Uterus (tissue), 4 donors: ENCODE results near the gene FCHSD2. TPM values are rescaled to one million over a fixed set of nuclear protein-coding genes. Genes with fewer than 3 reads are reported as not detected.

Experiments
- DNase-seq, 2 donors: peaks; one replicate each; pipeline ENCODE4 v3.0.0-alpha.2; 2019 to 2020
- H3K27ac ChIP-seq, 2 donors: fragments of 200-600 bp; sonication (generic); 1 replicate in 1 of 2; 2 replicates in 1 of 2; pipeline ENCODE4 v1.5.1; 2016 to 2018
- H3K27me3 ChIP-seq, 2 donors: fragments of 200-600 bp; sonication (generic); one replicate each; pipeline ENCODE4 v1.5.1; 2018 to 2019; ENCODE audit warnings: control low read depth in 1 of 2
- H3K36me3 ChIP-seq, 2 donors: fragments of 200-600 bp; sonication (generic); one replicate each; pipeline ENCODE4 v1.5.1; 2019; ENCODE audit warnings: control low read depth in 1 of 2
- H3K4me1 ChIP-seq, 2 donors: fragments of 200-600 bp; sonication (generic); one replicate each; pipeline ENCODE4 v1.5.1; 2018 to 2019; ENCODE audit warnings: control low read depth in 1 of 2
- H3K4me3 ChIP-seq, 2 donors: fragments of 200-600 bp; sonication (generic); 1 replicate in 1 of 2; 2 replicates in 1 of 2; pipeline ENCODE4 v1.5.1; 2018 to 2019; ENCODE audit warnings: mild to moderate bottlenecking in 1 of 2
- H3K9me3 ChIP-seq, 2 donors: fragments of 200-600 bp; sonication (generic); one replicate each; pipeline ENCODE4 v1.5.1; 2019; ENCODE audit warnings: control low read depth in 1 of 2
- POLR2A ChIP-seq, 2 donors: fragments of 450-650 bp; IDR thresholded peaks; one replicate each; pipeline ENCODE4 v1.6.1; 2016; ENCODE audit warnings: antibody characterized with exemption in 2 of 2, mild to moderate bottlenecking in 1 of 2, moderate library complexity in 1 of 2
- intact Hi-C: fragments of 100-400 bp; cut with DNase I; formaldehyde crosslinking; loops from one replicate; pipeline ENCODE4 v1.15.1; 2023; ENCODE audit warnings: low total_unique reads
- total RNA-seq, 4 donors: library from RNA; depleted of rRNA in 3 of 4; stranded (reverse); fragments of >200 nt in 3 of 4; gene quantifications; one replicate each; pipeline versions ENCODE4 v1.1.0 to v1.2.4, GENCODE V29; 2014 to 2023
- TF ChIP-seq, protein P1 (sequence below), 4 experiments: fragments of 200-600 bp in 2 of 4; fragments of 450-650 bp in 2 of 4; sonication (generic) in 2 of 4; IDR thresholded peaks; one replicate each; pipeline ENCODE4 v1.5.1; 2016 to 2019; ENCODE audit warnings: antibody characterized with exemption in 4 of 4, mild to moderate bottlenecking in 2 of 4, moderate library complexity in 1 of 4
- donor health status: DM: yes; HTN: yes; CAD: no.

FCHSD2 gene
- total RNA-seq, 4 donors from 2014 or later, result 13.6 to 73.9 (median 27.7) TPM

DNA sequence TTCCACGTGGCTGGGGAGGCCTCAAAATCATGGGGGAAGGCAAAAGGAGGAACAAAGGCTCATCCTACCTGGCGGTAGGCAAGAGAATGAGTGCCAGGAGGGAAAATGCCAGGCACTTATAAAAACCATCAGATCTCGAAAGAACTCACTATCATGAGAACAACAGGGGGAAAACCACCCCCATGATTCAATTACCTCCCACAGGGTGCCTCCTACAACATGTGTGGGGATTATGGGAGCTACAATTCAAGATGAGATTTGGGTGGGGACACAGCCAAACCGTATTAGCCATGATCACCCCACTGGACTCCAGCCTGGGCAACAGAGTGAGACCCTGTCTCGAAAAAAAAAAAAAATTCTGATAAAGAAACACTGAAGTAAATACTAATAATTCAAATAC lies 87.1 kb downstream of the FCHSD2 start:
- Histone ChIP-seq H3K4me1 (no peaks in the 10 kb centered on the region), H3K27me3 (no peaks in the 10 kb centered on the region), H3K4me3 (no peak overlapping the region), H3K27ac (no peak overlapping the region), H3K36me3 (no peaks in the 10 kb centered on the region), H3K9me3 (no peaks in the 10 kb centered on the region)
- no peak for TF ChIP-seq POLR2A (IDR thresholded peaks at IDR 0.05)
- TF ChIP-seq, protein P1, sequence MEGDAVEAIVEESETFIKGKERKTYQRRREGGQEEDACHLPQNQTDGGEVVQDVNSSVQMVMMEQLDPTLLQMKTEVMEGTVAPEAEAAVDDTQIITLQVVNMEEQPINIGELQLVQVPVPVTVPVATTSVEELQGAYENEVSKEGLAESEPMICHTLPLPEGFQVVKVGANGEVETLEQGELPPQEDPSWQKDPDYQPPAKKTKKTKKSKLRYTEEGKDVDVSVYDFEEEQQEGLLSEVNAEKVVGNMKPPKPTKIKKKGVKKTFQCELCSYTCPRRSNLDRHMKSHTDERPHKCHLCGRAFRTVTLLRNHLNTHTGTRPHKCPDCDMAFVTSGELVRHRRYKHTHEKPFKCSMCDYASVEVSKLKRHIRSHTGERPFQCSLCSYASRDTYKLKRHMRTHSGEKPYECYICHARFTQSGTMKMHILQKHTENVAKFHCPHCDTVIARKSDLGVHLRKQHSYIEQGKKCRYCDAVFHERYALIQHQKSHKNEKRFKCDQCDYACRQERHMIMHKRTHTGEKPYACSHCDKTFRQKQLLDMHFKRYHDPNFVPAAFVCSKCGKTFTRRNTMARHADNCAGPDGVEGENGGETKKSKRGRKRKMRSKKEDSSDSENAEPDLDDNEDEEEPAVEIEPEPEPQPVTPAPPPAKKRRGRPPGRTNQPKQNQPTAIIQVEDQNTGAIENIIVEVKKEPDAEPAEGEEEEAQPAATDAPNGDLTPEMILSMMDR (IDR thresholded peaks at IDR 0.05), result no peak
- intact Hi-C loops, result no loop called here
- DNase-seq, result no peak

DNA sequence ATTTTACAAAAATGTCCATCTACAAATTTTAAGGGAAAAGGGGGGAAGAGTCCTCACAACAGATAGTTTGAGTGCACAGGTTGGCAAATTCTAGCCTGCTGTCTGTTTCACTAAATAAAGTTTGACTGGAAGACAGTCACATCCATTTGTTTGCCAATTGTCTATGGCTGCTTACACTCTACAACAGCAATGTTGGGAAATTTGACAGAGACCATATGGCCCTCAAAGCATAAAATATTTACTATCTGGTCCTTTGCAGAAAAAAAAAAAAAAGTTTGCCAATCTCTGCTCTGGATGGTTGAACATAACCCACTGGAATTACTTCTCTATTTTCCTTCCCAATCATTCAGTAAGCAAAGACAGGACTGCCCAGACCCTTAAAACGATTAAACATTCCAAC lies 88.2 kb downstream of the FCHSD2 start:
- no peaks in the 10 kb centered on the region for H3K9me3 ChIP-seq
- no peaks in the 10 kb centered on the region for H3K27me3 ChIP-seq
- no peak overlapping the region for H3K27ac ChIP-seq
- intact Hi-C loops, result no loop called here
- TF ChIP-seq, protein P1 (IDR thresholded peaks at IDR 0.05), result no peak
- TF ChIP-seq POLR2A (IDR thresholded peaks at IDR 0.05), result no peak
- DNase-seq, result no peak
- no peaks in the 10 kb centered on the region for H3K4me1 ChIP-seq
- H3K4me3 ChIP-seq, result no peak overlapping the region
- no peaks in the 10 kb centered on the region for H3K36me3 ChIP-seq

- no peaks in the 10 kb centered on the region for H3K4me1 ChIP-seq
- H3K27ac ChIP-seq, result no peak overlapping the region
- H3K36me3 ChIP-seq, result no peaks in the 10 kb centered on the region
- intact Hi-C loops, result no loop called here
- DNase-seq, result no peak
- no peaks in the 10 kb centered on the region for H3K9me3 ChIP-seq
- no peak overlapping the region for H3K4me3 ChIP-seq
- TF ChIP-seq POLR2A (IDR thresholded peaks at IDR 0.05), result no peak
- TF ChIP-seq, protein P1 (IDR thresholded peaks at IDR 0.05), result no peak
- H3K27me3 ChIP-seq, result no peaks in the 10 kb centered on the region
Measured at GRCh38 chr11:73048446-73048845, 93.7 kb downstream of the FCHSD2 start.

DNA sequence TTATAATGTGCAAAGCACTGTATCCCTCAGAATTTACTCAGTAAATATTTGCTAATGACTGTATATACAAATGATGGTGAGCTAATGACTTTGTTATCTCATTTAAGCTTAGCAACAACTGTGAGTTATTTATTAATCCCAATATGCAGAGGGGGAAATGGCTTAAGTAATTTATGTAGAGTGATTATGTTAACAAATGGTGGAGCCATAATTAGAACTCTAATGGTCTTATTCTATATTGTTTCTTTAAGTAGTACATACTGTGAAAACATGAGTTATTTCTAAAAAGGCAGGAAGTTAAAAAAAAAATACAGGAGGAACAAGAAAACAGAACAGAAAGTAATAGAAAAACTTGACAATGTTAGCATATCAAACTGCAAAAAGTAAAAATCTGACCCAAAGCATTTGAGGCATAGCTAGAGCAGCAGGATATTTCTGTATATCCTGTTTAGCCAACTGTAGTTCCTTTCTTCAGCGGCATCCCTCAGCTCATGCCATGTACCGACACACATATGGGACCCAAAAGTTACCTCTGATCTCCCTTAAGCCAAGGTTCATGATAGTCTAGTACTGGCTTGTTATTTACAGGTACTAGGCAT lies 94.2 kb downstream of the FCHSD2 start:
- H3K9me3 ChIP-seq, result no peaks in the 10 kb centered on the region
- no peak for DNase-seq
- H3K4me1 ChIP-seq, result no peaks in the 10 kb centered on the region
- no peak overlapping the region for H3K4me3 ChIP-seq
- H3K27ac ChIP-seq, result no peak overlapping the region
- TF ChIP-seq POLR2A (IDR thresholded peaks at IDR 0.05), result no peak
- TF ChIP-seq, protein P1 (IDR thresholded peaks at IDR 0.05), result no peak
- no peaks in the 10 kb centered on the region for H3K27me3 ChIP-seq
- H3K36me3 ChIP-seq, result no peaks in the 10 kb centered on the region
- intact Hi-C loops, result no loop called here

DNA sequence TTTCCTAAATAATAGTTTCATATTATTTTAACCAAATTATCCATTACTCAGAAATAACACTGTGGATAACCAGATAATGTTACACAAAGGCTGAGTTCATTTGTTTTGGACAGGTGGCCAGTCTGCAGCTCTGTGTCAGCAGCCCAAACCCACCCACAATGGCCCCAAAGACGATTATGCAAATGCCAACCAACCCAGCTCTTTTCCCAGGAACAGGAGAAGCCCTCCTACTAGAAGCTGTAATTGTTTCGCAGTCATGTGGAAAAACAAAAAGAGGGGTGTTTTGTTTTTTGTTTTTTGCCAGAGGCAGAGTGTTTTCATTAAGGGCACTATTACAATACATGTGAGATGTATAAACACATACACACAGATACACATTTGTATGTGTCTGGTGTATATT lies 102.1 kb downstream of the FCHSD2 start:
- Histone ChIP-seq H3K4me1 (no peaks in the 10 kb centered on the region), H3K27me3 (no peaks in the 10 kb centered on the region), H3K9me3 (no peaks in the 10 kb centered on the region), H3K36me3 (no peaks in the 10 kb centered on the region), H3K4me3 (no peak overlapping the region), H3K27ac (no peak overlapping the region)
- intact Hi-C loops, result no loop called here
- DNase-seq, result no peak
- TF ChIP-seq POLR2A (IDR thresholded peaks at IDR 0.05), result no peak
- TF ChIP-seq, protein P1 (IDR thresholded peaks at IDR 0.05), result no peak
